ENCODE results near the gene TRIB2. TPM values are rescaled to one million over a fixed set of nuclear protein-coding genes. Genes with fewer than 3 reads are reported as not detected.

The TRIB2 gene
- total and polyA plus RNA-seq, 9 of the 15 experiments (the other 6 are each of a cell fraction or from before 2014, with no cell fraction given), result 9.0 to 39.0 (median 26.3) TPM

- TF ChIP-seq RNF219 (CRISPR knock-in tag; IDR thresholded peaks at IDR 0.05) (no peak), MYC (IDR thresholded peaks at IDR 0.05; ENCODE audit: low read depth, low read length) (no peak), MYC (CRISPR knock-in tag; IDR thresholded peaks at IDR 0.05; ENCODE audit: borderline replicate concordance, low read depth) (0 out of 2 replicates have a peak, but pooled peaks have one; percentile 33), EP400 (IDR thresholded peaks at IDR 0.05) (peak; percentile 36)
Measured at GRCh38 chr2:12717191-12718014, 667 bp downstream of the TRIB2 start (continued).

- peaks cover 5% of the 10 kb centered on the region; the same call in 2 of the 3 replicates for H3K36me3 ChIP-seq (ENCODE audit: control insufficient read depth, insufficient read depth, low read length)
- peak overlapping the region; percentile 86 for H3K4me2 ChIP-seq (ENCODE audit: insufficient read depth, low read length)
- FAIRE-seq (peak; percentile 44), DNase-seq (ENCODE audit: extremely low read depth in 1 of 4, low spot score in 3 of 4) (peak in 2 of 4 experiments; percentile 36 to 50), ATAC-seq (peak; percentile 12)
- WGBS (ENCODE audit: insufficient coverage, low coverage, missing lambda C conversion rate), result 1% methylated on average over 50 of the region's 50 CpGs
- no peaks in the 10 kb centered on the region for H3K27me3 ChIP-seq (ENCODE audit: control insufficient read depth in 2 of 2, insufficient read depth in 2 of 2, low read length in 2 of 2)
- H3K4me1 ChIP-seq (replicated peaks in 1 of 2; ENCODE audit: control insufficient read depth in 2 of 2, insufficient read depth in 2 of 2, low read length in 2 of 2), result peaks cover 13 to 30% of the 10 kb centered on the region in 2 experiments; a peak in 4 of 5 replicates
- H3K4me3 ChIP-seq, result peak overlapping the region; percentile 64
- peak overlapping the region; percentile 82 to 97 for H3K9ac ChIP-seq (ENCODE audit: insufficient read depth in 1 of 2, low read depth in 2 of 2, low read length in 2 of 2)
- peak overlapping the region; percentile 73 for H2AFZ ChIP-seq (ENCODE audit: low read depth, low read length)
- H3K27ac ChIP-seq (ENCODE audit: extremely low read depth, low read depth, low read length), result peak overlapping the region; percentile 80; the same call in 1 of the 3 replicates
- BruUV-seq (replicated peaks), result no TSS peak
- CTCF ChIA-PET (ENCODE audit: low intra/inter-chr PET ratio), result interaction anchor here (3.8 kb wide), 1 partner anchor 888 kb away, joined by 22 read pairs; no protein-coding TSS in a partner anchor
- H4K20me1 ChIP-seq (replicated peaks; ENCODE audit: control insufficient read depth, insufficient read depth, low read length), result no peaks in the 10 kb centered on the region; the same call in 1 of the 2 replicates
- no peaks in the 10 kb centered on the region for H3K9me3 ChIP-seq (replicated peaks; ENCODE audit: control insufficient read depth, insufficient read depth, low read depth, low read length)
- POLR2A ChIA-PET, result interaction anchor here (0.6 to 1.8 kb wide), 5 partner anchors 122 to 537 kb away, joined by 3 to 6 read pairs (median 3); no protein-coding TSS in a partner anchor
- in situ Hi-C loops (cut with MboI), result loop anchor here (5.0 to 25.0 kb wide), 3 partner anchors 301 to 891 kb away; no protein-coding TSS in a partner anchor
- intact Hi-C loops (cut with micrococcal nuclease), result loop anchor here (5.0 kb wide), 6 partner anchors 41 to 751 kb away; no protein-coding TSS in a partner anchor
- peaks cover 62% of the 10 kb centered on the region for H3K79me2 ChIP-seq (ENCODE audit: control insufficient read depth, insufficient read depth, low read length)
- H3K9me1 ChIP-seq (ENCODE audit: control insufficient read depth, insufficient read depth, low read length), result no peaks in the 10 kb centered on the region
- TF ChIP-seq ZFP1 (CRISPR knock-in tag; IDR thresholded peaks at IDR 0.05) (no peak), NUFIP1 (IDR thresholded peaks at IDR 0.05; ENCODE audit: partially characterized antibody) (no peak), ZFX (CRISPR knock-in tag; IDR thresholded peaks at IDR 0.05) (peak; percentile 31), CXXC5 (CRISPR knock-in tag; IDR thresholded peaks at IDR 0.05) (no peak), MXD1 (CRISPR knock-in tag; IDR thresholded peaks at IDR 0.05; ENCODE audit: borderline replicate concordance, poor library complexity, severe bottlenecking) (no peak), ZNF263 (CRISPR knock-in tag; IDR thresholded peaks at IDR 0.05; ENCODE audit: borderline replicate concordance) (no peak), GATAD2B (IDR thresholded peaks at IDR 0.05; ENCODE audit: borderline replicate concordance) (no peak), TBL1XR1 (IDR thresholded peaks at IDR 0.05; ENCODE audit: low read length in 2 of 2) (no peak), CBFA2T3 (IDR thresholded peaks at IDR 0.05) (no peak), ZFP36 (IDR thresholded peaks at IDR 0.05; ENCODE audit: low read depth, low read length, partially characterized antibody) (no peak), ZNF830 (CRISPR knock-in tag; IDR thresholded peaks at IDR 0.05) (no peak)
Measured at GRCh38 chr2:12718015-12718671, 1.4 kb downstream of the TRIB2 start.
